GM18499 (cell line): ENCODE results near the gene HLA-DOA.
A peak's percentile ranks its signal among the peaks of the same experiment; 100 is the strongest.

ENCODE experiments used
- ATAC-seq: cut with Tn5 transposase; IDR thresholded peaks from one replicate; pipeline ENCODE4 v1.9.1; 2021; ENCODE audit warnings: moderate number of reproducible peaks; ENCODE audit not compliant: insufficient read depth, unreplicated experiment

Gene HLA-DOA

GRCh38 chr6:32980488-32981038, 28.8 kb downstream of the HLA-DOA start:
- no peak for ATAC-seq

GRCh38 chr6:32979720-32980487, 29.5 kb downstream of the HLA-DOA start:
- ATAC-seq = no peak

GRCh38 chr6:32977953-32978324, 31.5 kb downstream of the HLA-DOA start:
- ATAC-seq = no peak

- ATAC-seq = no peak
Measured at GRCh38 chr6:32977272-32977952, 32.0 kb downstream of the HLA-DOA start.

- no peak for ATAC-seq
Measured at GRCh38 chr6:32976334-32977069, 32.9 kb downstream of the HLA-DOA start.

GRCh38 chr6:32975886-32976285, 33.5 kb downstream of the HLA-DOA start:
- ATAC-seq = no peak

- no peak for ATAC-seq
Measured at GRCh38 chr6:32974541-32975308, 34.7 kb downstream of the HLA-DOA start.

GRCh38 chr6:32974016-32974333, 35.4 kb downstream of the HLA-DOA start:
- ATAC-seq = no peak

GRCh38 chr6:32973144-32974015, 36.0 kb downstream of the HLA-DOA start:
- ATAC-seq = no peak

GRCh38 chr6:32972353-32973143, 36.8 kb downstream of the HLA-DOA start:
- no peak for ATAC-seq

GRCh38 chr6:32971581-32972352, 37.6 kb downstream of the HLA-DOA start:
- ATAC-seq = peak; percentile 40

- no peak for ATAC-seq
Measured at GRCh38 chr6:32971242-32971580, 38.2 kb downstream of the HLA-DOA start.

GRCh38 chr6:32970413-32971241, 38.8 kb downstream of the HLA-DOA start:
- ATAC-seq = no peak

GRCh38 chr6:32969685-32970412, 39.5 kb downstream of the HLA-DOA start:
- no peak for ATAC-seq

GRCh38 chr6:32968867-32969684, 40.3 kb downstream of the HLA-DOA start:
- no peak for ATAC-seq
